Measurements from ENCODE around the gene FKBP14.
A peak's percentile ranks its signal among the peaks of the same experiment; 100 is the strongest.

The FKBP14 gene

DNA sequence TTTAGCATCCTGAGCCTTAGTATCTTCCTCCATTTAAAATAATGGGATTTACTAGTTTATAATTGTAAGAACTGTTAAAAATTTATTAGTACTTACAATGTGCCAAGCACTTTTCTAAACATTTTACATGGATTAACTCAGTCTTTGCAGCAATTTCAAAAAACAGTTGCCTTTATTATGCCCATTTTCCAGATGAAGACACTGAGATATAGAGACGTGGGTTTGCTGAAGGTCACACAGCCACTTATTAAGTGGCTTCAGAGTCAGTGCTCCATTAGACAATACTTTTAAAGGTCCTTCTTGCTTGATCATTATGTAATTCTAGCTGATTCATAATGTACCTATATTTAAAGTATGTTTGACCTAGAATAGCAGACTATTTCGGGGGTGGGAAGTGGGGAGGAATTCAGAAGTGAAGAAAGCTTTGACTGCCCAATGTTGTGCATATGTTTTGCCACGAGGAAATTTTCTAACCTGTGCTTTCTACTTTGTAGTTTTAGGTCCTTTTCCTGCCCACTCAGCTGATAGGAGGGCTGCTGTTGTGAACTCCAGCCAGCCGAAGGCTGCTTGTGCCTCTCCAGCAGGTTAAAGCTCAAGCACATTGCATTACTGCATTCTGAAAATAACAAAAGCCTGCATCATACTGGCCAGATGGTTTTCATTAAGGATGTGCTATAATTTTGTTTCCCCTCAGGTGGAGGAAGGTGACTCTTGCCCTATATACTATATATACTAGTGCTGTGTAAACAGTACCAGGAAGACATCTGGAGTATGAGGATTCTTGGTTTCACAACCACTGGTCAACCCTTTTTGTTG lies 6.0 kb upstream of the FKBP14 start:
- DNase-seq = peak; percentile 45

DNA sequence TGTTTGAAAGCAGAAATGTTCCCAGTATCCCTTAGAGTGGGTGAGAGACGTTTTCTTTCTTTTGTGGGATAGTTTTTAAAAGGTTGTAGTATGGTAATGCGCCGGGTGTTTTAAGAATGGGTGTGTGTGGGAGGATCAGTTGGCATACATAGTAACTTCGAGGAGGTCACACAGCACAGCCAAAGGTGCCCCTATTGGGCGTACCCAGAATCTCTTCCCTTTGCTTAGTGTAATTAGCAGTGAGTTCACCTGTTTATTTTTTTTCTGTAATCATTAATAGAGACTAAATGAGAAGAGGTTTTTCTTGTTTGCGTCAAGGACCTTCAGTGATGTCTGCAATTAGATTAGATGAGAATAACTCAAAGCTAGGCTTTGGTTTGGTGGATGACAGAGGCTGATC lies 3.2 kb upstream of the FKBP14 start:
- DNase-seq = no peak

- peak; percentile 40 for DNase-seq
Observed at GRCh38 chr7:30028749-30029635, 2.5 kb upstream of the FKBP14 start.

- DNase-seq = peak; percentile 87
Observed at GRCh38 chr7:30028216-30028748, 1.8 kb upstream of the FKBP14 start, which contains the start of gene PLEKHA8. Gene PLEKHA8 (plus strand): TSS chr7:30028412. CDS start chr7:30028763, 351 bp downstream.

DNA sequence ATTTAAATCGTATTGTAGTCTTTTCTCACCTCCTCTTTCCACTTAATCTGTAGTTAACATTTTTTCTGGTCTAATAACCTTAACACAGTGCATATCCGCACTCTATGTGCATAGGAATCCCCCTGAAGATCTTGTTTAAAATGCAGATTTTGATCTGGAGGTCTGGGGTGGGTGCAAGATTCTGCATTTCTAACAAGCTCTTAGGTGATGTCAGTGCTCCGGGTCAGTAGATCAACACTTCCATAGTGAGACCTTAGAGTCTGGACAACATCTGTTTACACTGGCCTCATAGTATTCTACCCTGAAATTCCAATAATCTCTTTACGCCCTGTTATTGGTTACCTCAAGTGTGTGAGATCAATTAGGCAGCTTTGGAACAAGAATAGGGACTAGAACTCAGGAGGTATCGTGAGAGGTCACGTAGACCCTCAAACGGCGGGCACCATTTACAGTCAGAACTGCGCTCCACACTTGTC lies 1.3 kb upstream of the FKBP14 start:
- DNase-seq = no peak

DNA sequence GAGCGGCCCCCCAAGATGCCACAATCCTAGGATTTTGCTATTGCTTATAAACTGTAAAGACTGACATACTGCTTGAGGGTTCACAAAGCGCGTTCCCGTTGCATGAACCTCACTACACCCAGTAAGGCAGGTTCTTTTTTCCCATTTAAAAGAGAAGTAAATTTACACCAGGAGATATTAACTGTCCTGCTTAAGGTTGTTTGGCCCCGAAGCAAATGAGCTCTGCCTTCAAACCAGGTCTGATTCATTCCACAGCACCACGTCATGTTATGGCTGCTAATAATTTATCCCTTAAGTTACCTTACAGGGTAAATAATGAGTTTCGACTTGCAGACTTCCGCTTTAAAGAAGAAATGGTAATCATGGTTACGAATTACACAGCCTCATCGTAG lies 559 bp upstream of the FKBP14 start:
- peak; percentile 47 for DNase-seq

DNA sequence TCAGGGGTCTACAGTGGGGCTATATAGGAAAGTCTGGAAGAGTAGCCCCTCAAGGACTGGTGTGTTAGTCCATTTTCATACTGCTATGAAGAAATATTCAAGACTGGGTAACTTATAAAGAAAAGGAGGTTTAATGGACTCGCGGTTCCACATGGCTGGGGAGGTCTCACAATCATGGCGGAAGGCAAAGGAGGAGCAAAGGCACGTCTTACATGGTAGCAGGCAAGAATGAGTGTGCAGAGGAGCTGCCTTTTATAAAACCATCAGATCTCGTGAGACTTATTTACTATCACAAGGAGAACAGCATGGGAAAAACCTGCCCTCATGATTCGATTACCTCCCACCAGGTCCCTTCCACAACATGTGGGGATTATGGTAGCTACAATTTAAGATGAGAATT lies 3.0 kb downstream of the FKBP14 start:
- DNase-seq = no peak

DNA sequence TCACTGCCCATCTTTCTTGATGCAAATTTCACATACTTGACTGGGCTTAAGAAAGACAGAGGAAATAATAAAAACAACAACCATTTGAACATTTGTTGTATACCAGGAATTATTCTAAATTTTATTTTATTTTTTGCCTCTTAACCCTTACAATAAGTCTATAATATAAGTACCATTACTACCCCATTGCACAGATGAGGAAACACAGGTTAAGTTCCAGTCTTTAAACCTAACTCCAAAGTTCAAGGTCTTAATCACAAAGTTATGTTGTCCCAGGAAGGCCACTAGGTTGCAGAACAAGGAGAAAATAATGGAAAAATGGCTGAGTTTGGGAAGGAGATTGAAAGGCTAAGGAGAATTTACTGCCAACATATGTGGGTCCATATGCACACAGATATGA lies 3.5 kb downstream of the FKBP14 start:
- DNase-seq = no peak

DNA sequence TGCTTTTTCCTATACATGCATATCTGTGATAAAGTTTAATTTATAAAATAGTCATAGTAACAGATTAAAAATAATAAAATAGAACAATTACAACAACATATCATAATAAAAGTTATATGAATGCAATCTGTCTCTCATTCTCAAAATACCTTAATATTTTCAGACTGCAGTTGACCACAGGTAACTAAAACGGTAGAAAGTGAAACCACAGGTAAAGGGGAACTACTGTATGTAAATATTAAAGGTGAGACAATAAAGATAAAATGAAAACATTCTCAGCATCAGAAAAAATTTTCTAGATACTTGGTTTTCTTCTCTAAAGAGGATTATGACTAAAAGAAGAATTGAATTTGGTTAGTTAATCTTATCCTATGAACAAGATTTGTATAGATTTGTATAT lies 6.0 kb downstream of the FKBP14 start:
- DNase-seq = no peak

GRCh38 chr7:30019960-30020359 lies 6.5 kb downstream of the FKBP14 start:
- DNase-seq = no peak

GRCh38 chr7:30019387-30019786 lies 7.1 kb downstream of the FKBP14 start:
- DNase-seq = no peak

GRCh38 chr7:30018451-30018850 lies 8.1 kb downstream of the FKBP14 start:
- DNase-seq = no peak

GRCh38 chr7:30012757-30013156 lies 13.7 kb downstream of the FKBP14 start:
- no peak for DNase-seq

GRCh38 chr7:30010021-30010420 lies 16.5 kb downstream of the FKBP14 start:
- DNase-seq = no peak

DNA sequence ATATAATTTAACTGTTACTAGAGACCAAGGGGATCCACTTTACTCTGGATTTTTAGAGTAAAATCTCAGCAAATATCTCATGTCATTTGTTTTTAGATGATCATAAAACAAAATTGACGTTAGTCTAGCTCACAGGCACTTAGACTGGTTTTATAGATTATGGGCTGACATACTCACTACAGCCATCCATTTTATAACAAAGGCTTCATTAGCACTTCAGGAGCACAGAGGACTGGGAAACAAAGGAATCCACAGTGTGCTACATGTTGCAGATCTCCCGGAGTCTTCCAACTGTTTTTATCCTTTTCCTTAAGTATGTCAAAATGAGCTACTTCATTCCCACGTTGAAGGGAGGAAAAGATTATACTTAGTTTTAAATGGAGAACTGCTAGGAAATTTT lies 21.0 kb downstream of the FKBP14 start:
- no peak for DNase-seq

GRCh38 chr7:30003098-30003497 lies 23.4 kb downstream of the FKBP14 start:
- DNase-seq = no peak

DNA sequence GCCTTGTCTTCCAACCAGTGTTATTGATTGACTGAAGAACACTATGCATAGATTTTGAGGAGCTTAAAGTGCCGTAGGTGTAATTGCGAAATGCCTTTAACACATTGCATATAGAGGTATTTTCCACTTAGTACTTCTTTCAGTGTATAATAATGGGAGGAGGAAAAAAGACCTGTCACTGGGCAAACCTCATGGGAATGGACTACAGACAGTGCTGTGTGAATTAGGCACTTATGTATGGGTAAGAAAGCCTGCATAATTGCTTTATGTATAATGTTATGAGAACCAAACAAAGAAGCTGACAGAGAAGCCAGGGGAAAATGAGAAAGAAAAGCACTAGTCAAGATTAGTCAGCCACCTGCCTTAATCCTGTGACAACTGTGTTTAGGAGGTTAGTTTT lies 24.5 kb downstream of the FKBP14 start:
- peak; percentile 14 for DNase-seq

DNA sequence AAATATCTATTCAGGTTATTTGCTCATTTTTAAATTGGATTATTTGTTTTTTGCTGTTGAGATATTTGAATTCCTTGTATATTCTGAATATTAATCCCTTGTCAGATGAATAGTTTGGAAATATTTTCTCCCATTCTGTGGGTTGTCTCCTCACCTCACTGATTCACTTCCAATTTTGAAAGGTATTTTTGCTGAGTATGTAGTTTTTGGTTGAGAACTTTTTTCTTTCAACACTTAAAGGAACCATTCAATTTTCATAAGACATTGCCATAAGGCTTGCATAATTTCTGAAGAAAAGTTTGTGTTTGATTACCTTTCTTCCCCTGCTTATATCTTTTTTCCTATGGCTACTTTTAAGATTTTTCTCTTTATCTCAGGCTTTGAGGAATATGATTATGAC lies 28.0 kb downstream of the FKBP14 start:
- no peak for DNase-seq

DNA sequence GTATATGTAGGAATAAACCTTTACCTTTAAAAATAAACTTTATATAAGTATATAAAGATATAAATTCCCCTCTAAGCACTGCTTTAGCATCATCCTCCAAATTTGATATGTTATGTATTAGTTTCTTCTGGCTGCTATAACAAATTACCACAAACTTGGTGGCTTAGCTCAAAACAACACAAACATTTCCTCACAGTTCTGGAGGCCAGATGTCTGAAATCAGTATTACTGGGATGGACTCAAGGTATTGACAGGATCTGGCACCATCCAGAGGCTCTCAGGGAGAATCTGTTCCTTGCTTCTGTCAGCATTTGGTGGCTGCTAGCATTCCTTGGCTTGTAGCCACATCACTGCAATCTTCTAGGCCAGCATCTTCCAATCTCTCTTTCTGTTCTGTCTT lies 30.2 kb downstream of the FKBP14 start:
- no peak for DNase-seq

- no peak for DNase-seq
Observed at GRCh38 chr7:29995652-29996051, 30.9 kb downstream of the FKBP14 start.

DNA sequence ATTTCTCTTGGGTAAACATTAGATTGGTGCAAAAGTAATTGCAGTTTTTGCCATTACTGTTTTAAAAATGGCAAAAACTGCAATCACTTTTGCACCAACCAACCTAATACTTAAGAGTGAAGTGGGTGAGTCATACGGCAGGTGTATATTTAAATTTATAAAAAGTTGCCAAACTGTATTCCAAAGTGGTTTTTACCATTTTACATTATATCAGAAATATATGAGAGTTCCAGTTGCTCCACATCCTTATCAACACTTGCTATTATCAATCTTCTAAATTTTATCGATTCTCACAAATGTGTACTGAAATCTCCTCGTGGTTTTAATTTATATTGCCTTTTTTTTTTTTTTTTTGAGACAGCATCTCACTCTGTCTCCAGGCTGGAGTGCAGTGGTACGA lies 33.4 kb downstream of the FKBP14 start:
- no peak for DNase-seq

DNA sequence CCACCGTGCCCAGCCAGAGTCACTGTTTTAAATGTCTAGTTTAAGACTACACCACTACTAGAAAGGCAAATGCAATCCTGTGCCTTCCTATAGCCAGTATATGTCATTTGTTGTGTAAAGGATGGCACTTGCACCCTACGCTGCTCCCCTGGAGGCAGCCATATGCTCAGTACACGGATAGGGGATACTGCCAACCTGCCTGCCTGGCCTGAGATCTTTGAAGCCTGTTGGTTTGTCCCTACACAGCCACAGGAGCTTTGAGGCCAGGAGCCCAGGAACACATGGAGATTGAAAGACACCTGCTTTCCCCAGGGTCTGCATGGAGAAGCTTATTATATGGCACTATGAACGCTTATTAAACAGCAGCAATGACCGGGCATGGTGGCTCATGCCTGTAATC lies 34.6 kb downstream of the FKBP14 start:
- DNase-seq = no peak

- no peak for DNase-seq
Observed at GRCh38 chr7:29990931-29991330, 35.6 kb downstream of the FKBP14 start.

All from NCI-H2171 treated with DMSO at 0.1 percent for 48 hours (cell line).